HepG2 (cell line): Measurements from ENCODE around the gene UBR4. TPM values are rescaled to one million over a fixed set of nuclear protein-coding genes. Genes with fewer than 3 reads are reported as not detected.

Source experiments
- ELF3 ChIP-seq: IDR thresholded peaks from 2 replicates; pipeline ENCODE4 v1.6.1; 2016; ENCODE audit warnings: missing genetic modification reagents, missing compliant biosample characterization
- ETV5 ChIP-seq: IDR thresholded peaks from 2 replicates; pipeline ENCODE4 v1.6.1; 2018; ENCODE audit warnings: missing biosample characterization, missing genetic modification reagents, inconsistent platforms, borderline replicate concordance
- ETV6 ChIP-seq: sonication (generic); formaldehyde crosslinking; conservative IDR thresholded peaks from 2 replicates; pipeline ENCODE4 v1.4.0; 2020; ENCODE audit warnings: missing genetic modification reagents
- FOXC1 ChIP-seq: sonication (generic); formaldehyde crosslinking; IDR thresholded peaks from 2 replicates; pipeline ENCODE4 v1.8.0; 2022; ENCODE audit warnings: mild to moderate bottlenecking, missing genetic modification reagents, borderline replicate concordance
- HNF4G ChIP-seq, 2 experiments: sonication (generic) in 1 of 2; formaldehyde crosslinking in 1 of 2; IDR thresholded peaks; 2 replicates each; pipeline versions ENCODE4 v1.4.0 to v1.6.1; 2011 to 2020; ENCODE audit warnings: borderline replicate concordance in 2 of 2, low read depth in 2 of 2, mild to moderate bottlenecking in 2 of 2, low read length in 1 of 2, missing genetic modification reagents in 1 of 2, moderate library complexity in 1 of 2
- HOXA9 ChIP-seq: sonication (generic); formaldehyde crosslinking; IDR thresholded peaks from 2 replicates; pipeline ENCODE4 v1.8.1; 2022; ENCODE audit warnings: missing genetic modification reagents, mild to moderate bottlenecking, moderate library complexity, borderline replicate concordance
- MED1 ChIP-seq: sonication (generic); formaldehyde crosslinking; IDR thresholded peaks from 2 replicates; pipeline ENCODE4 v1.4.0; 2020; ENCODE audit warnings: missing genetic modification reagents
- NKX3-1 ChIP-seq: sonication (generic); formaldehyde crosslinking; IDR thresholded peaks from 2 replicates; pipeline ENCODE4 v1.5.0; 2020; ENCODE audit warnings: missing genetic modification reagents
- NR2C2 ChIP-seq: sonication (generic); formaldehyde crosslinking; IDR thresholded peaks from 2 replicates; pipeline ENCODE4 v1.4.0; 2020; ENCODE audit warnings: missing genetic modification reagents, mild to moderate bottlenecking, moderate library complexity, borderline replicate concordance
- SOX6 ChIP-seq, 2 experiments: fragments of 450-650 bp in 1 of 2; sonication (generic) in 1 of 2; formaldehyde crosslinking in 1 of 2; IDR thresholded peaks; 2 replicates each; pipeline versions ENCODE4 v1.4.0 to v1.6.1; 2017 to 2020; ENCODE audit warnings: antibody characterized with exemption in 1 of 2, mild to moderate bottlenecking in 1 of 2, missing genetic modification reagents in 1 of 2
- SRY ChIP-seq: sonication (generic); formaldehyde crosslinking; IDR thresholded peaks from 2 replicates; pipeline ENCODE4 v1.8.0; 2022; ENCODE audit warnings: mild to moderate bottlenecking, missing genetic modification reagents
- ZNF441 ChIP-seq: sonication (generic); formaldehyde crosslinking; IDR thresholded peaks from 2 replicates; pipeline ENCODE4 v1.7.0; 2021; ENCODE audit warnings: missing genetic modification reagents, borderline replicate concordance
- ZNF562 ChIP-seq: sonication (generic); formaldehyde crosslinking; IDR thresholded peaks from 2 replicates; pipeline ENCODE4 v1.8.0; 2022; ENCODE audit warnings: missing genetic modification reagents, borderline replicate concordance
- ZNF607 ChIP-seq: sonication (generic); formaldehyde crosslinking; IDR thresholded peaks from 2 replicates; pipeline ENCODE4 v1.5.1; 2020; ENCODE audit warnings: missing genetic modification reagents, mild to moderate bottlenecking, borderline replicate concordance
- ZNF660 ChIP-seq: sonication (generic); formaldehyde crosslinking; IDR thresholded peaks from 2 replicates; pipeline ENCODE4 v1.5.1; 2020; ENCODE audit warnings: mild to moderate bottlenecking, low read depth, missing genetic modification reagents, borderline replicate concordance
- ZNF891 ChIP-seq: sonication (generic); formaldehyde crosslinking; IDR thresholded peaks from 2 replicates; pipeline ENCODE4 v1.5.0; 2020; ENCODE audit warnings: mild to moderate bottlenecking, missing genetic modification reagents
- polyA plus RNA-seq, 8 experiments: library from polyadenylated mRNA; depleted of rRNA in 3 of 8; stranded (reverse) in 7 of 8; unstranded in 1 of 8; fragments of >200 nt; fragmentation: Illumina TruSeq in 4 of 8; extraction: Trizol in 4 of 8; gene quantifications; 2 replicates each; pipeline versions ENCODE4 v1.2.1 to v1.2.3, GENCODE V29; 2011 to 2016; ENCODE audit warnings: low read depth in 4 of 8, missing spikeins in 1 of 8, mixed read lengths in 1 of 8; ENCODE audit not compliant: insufficient read depth in 1 of 8
- total RNA-seq, 5 experiments: library from RNA; depleted of rRNA; stranded (reverse); fragments of >200 nt; fragmentation: Illumina TruSeq; extraction: Trizol; gene quantifications; 2 replicates each; pipeline ENCODE4 v1.2.3, GENCODE V29; 2016; ENCODE audit warnings: low read depth in 1 of 5
- TF ChIP-seq, protein P1 (sequence below): sonication (generic); formaldehyde crosslinking; IDR thresholded peaks from 2 replicates; pipeline ENCODE4 v1.4.0; 2020; ENCODE audit warnings: missing genetic modification reagents
- TF ChIP-seq, protein P2 (sequence below): IDR thresholded peaks from 2 replicates; pipeline ENCODE4 v1.6.1; 2016; ENCODE audit warnings: mild to moderate bottlenecking
- TF ChIP-seq, protein P3 (sequence below): sonication (generic); formaldehyde crosslinking; IDR thresholded peaks from 2 replicates; pipeline ENCODE4 v1.5.1; 2020; ENCODE audit warnings: mild to moderate bottlenecking, missing genetic modification reagents, moderate library complexity

The UBR4 gene
- total and polyA plus RNA-seq, 2 of the 13 experiments (the other 11 are each of a cell fraction or from before 2014, with no cell fraction given), result 59.1 to 106 TPM

DNA sequence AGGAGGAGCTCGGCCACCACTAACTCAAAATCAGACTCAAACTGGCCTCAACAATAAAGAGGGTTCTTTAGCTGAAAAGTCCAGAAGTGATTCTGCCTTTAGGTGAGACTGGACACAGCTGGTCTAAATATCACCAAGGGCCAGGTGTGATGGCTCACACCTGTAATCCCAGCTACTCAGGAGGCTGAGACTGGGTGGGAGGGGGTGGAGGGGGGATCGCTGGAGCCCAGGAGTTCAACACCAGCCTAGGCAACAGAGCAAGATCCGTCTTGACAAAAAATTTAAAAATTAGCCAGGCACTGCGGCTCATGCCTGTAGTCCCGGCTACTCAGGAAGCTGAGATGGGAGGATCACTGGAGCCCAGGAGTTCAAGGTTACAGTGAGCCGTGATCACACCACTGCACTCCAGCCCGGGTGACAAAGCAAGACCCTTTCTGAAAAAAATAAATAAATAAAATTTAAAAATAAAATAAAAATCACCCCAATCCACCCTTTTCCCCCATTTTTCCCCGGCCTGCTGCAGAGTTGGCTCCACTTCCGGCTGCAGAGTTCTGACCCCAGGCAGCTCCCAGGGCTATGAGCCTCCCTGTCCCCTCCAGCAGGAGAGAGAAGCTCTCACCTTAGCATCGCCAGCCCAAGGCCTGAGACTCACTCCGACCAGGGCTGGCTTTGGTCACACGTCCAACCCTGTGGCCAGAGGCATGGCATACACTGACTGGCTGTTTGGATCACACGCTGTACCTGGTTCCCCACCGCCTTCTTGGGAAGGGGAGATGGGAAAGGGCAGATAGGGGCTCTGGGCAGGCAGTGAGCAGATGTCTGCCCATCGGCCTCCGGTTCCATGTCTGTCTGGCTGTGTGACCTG is 166.3 kb downstream of the UBR4 start (continued):
- TF ChIP-seq ZNF607 (CRISPR knock-in tag) (no peak), ZNF891 (CRISPR knock-in tag) (no peak), ETV5 (CRISPR knock-in tag) (peak; percentile 54; the same call in 1 of the 2 replicates), NR2C2 (CRISPR knock-in tag) (no peak), HOXA9 (no peak), SRY (no peak), ELF3 (CRISPR knock-in tag) (0 out of 2 replicates have a peak, but pooled peaks have one; percentile 20), ZNF660 (CRISPR knock-in tag) (no peak), ZNF441 (peak; percentile 79; the same call in 1 of the 2 replicates), MED1 (CRISPR knock-in tag) (peak; percentile 44; the same call in 1 of the 2 replicates), FOXC1 (CRISPR knock-in tag) (no peak), SOX6 (IDR thresholded peaks at IDR 0.05) (no peak), SOX6 (CRISPR knock-in tag; IDR thresholded peaks at IDR 0.05) (peak; percentile 11; the same call in 1 of the 2 replicates), HNF4G (IDR thresholded peaks at IDR 0.05; ENCODE audit: borderline replicate concordance, low read depth, low read length) (no peak), HNF4G (CRISPR knock-in tag; IDR thresholded peaks at IDR 0.05; ENCODE audit: borderline replicate concordance, low read depth) (no peak), NKX3-1 (CRISPR knock-in tag) (no peak), ZNF562 (CRISPR knock-in tag) (no peak), ETV6 (CRISPR knock-in tag) (no peak)
- TF ChIP-seq, protein P1, sequence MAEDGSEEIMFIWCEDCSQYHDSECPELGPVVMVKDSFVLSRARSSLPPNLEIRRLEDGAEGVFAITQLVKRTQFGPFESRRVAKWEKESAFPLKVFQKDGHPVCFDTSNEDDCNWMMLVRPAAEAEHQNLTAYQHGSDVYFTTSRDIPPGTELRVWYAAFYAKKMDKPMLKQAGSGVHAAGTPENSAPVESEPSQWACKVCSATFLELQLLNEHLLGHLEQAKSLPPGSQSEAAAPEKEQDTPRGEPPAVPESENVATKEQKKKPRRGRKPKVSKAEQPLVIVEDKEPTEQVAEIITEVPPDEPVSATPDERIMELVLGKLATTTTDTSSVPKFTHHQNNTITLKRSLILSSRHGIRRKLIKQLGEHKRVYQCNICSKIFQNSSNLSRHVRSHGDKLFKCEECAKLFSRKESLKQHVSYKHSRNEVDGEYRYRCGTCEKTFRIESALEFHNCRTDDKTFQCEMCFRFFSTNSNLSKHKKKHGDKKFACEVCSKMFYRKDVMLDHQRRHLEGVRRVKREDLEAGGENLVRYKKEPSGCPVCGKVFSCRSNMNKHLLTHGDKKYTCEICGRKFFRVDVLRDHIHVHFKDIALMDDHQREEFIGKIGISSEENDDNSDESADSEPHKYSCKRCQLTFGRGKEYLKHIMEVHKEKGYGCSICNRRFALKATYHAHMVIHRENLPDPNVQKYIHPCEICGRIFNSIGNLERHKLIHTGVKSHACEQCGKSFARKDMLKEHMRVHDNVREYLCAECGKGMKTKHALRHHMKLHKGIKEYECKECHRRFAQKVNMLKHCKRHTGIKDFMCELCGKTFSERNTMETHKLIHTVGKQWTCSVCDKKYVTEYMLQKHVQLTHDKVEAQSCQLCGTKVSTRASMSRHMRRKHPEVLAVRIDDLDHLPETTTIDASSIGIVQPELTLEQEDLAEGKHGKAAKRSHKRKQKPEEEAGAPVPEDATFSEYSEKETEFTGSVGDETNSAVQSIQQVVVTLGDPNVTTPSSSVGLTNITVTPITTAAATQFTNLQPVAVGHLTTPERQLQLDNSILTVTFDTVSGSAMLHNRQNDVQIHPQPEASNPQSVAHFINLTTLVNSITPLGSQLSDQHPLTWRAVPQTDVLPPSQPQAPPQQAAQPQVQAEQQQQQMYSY (CRISPR knock-in tag), result no peak
- TF ChIP-seq, protein P2, sequence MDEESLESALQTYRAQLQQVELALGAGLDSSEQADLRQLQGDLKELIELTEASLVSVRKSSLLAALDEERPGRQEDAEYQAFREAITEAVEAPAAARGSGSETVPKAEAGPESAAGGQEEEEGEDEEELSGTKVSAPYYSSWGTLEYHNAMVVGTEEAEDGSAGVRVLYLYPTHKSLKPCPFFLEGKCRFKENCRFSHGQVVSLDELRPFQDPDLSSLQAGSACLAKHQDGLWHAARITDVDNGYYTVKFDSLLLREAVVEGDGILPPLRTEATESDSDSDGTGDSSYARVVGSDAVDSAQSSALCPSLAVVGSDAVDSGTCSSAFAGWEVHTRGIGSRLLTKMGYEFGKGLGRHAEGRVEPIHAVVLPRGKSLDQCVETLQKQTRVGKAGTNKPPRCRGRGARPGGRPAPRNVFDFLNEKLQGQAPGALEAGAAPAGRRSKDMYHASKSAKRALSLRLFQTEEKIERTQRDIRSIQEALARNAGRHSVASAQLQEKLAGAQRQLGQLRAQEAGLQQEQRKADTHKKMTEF, result no peak
- TF ChIP-seq, protein P3, sequence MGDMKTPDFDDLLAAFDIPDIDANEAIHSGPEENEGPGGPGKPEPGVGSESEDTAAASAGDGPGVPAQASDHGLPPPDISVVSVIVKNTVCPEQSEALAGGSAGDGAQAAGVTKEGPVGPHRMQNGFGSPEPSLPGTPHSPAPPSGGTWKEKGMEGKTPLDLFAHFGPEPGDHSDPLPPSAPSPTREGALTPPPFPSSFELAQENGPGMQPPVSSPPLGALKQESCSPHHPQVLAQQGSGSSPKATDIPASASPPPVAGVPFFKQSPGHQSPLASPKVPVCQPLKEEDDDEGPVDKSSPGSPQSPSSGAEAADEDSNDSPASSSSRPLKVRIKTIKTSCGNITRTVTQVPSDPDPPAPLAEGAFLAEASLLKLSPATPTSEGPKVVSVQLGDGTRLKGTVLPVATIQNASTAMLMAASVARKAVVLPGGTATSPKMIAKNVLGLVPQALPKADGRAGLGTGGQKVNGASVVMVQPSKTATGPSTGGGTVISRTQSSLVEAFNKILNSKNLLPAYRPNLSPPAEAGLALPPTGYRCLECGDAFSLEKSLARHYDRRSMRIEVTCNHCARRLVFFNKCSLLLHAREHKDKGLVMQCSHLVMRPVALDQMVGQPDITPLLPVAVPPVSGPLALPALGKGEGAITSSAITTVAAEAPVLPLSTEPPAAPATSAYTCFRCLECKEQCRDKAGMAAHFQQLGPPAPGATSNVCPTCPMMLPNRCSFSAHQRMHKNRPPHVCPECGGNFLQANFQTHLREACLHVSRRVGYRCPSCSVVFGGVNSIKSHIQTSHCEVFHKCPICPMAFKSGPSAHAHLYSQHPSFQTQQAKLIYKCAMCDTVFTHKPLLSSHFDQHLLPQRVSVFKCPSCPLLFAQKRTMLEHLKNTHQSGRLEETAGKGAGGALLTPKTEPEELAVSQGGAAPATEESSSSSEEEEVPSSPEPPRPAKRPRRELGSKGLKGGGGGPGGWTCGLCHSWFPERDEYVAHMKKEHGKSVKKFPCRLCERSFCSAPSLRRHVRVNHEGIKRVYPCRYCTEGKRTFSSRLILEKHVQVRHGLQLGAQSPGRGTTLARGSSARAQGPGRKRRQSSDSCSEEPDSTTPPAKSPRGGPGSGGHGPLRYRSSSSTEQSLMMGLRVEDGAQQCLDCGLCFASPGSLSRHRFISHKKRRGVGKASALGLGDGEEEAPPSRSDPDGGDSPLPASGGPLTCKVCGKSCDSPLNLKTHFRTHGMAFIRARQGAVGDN (CRISPR knock-in tag), result peak; percentile 41
